Stimulated activated CD4-positive, alpha-beta T cell treated with anti-CD3 and anti-CD28 coated beads, Interleukin-15, amount 100 ng/mL, for 1 hour (primary cell): ENCODE data around the gene RPN1.

Experiments used
- DNase-seq, 2 donors: peaks; one replicate each; pipeline ENCODE4 v3.0.0-alpha.2; 2020; ENCODE audit warnings: low read depth in 1 of 2, low spot score in 1 of 2

The RPN1 gene

DNA sequence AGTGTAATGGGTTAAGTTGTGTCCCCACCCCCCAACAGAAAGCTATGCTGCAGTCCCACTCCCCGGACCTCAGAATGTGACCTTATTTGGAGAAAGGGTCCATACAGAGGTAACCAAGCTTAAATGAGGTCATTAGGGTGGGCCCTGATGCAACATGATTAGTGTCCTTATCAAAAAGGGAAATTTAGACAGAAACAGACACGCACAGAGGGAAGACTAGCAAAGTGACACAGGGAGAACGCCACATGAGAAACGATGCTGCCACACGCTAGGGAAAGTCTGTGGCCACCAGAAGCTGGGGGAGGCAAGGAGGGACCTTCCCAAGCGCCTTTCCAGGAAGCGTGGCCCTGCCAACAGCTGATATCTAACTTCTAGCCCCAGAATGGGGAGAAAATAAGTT lies 65.4 kb downstream of the RPN1 start:
- no peak for DNase-seq

DNA sequence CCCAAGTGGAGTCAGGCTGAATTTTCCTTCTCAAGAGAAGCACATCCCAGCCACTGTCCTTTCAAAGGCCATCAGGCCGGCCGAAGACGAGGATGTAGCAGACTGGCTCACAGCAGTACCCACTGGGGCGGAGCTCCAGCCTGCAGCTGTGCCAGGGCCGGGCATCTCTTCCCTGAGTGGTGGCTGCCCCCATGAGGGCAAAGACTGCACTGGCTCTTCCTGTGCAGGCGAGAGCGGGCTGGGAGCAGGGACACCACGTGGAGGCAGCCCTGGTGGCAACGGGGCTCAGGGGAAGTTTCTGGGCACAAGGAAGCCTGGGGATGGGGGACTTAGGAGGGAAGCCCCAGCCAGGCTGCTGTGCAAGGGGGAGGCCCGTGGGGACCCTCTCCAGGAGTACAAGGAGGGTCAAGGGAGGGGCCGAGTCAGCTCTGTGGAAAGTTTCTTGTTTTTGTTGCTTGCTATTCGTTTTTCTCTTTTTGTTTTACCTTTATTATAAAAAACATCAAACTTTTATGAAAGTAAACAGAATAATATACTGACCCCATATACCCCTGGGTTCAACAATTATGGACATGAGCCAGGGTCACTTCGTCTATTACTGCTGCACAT lies 66.1 kb downstream of the RPN1 start:
- no peak for DNase-seq

DNA sequence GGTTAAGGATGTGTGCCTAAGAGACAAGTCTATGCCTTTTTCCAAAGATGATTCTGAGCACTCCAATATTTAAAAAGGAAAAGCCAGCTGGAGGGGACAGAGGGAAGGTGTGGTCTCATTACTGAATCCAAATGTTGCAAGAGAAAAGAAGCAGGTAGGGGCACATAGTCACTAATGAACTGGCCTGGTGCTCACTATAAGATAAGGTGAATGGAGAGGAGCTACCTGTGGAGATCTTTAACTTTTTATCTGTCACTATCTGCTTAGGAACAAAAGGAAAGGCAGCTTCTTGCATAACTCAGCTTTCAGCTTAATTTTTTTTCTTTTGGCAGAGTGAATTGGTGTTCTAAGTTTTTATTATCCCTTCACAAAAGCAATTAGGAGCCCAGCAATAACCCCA lies 69.1 kb downstream of the RPN1 start:
- DNase-seq, result no peak

DNA sequence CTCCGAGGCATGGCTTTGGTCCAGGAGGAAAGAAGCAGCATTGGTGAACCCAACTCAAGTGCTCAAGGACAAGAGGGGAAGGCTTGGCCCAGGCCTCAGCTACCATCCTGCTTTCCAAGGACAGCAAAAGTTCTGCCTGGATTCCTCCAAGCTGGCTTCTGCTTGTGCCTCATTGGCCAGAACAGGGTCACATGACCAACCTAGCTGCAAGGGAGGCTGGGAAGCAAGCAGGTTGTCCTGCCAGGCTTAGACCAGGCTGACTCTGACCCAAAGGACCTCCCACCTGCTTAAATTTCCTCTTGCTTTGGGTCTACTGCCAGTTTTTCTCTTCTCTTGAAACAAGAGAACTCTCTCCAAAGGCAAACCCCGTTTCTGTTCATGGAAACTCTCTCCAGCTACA lies 70.7 kb downstream of the RPN1 start:
- no peak for DNase-seq

DNA sequence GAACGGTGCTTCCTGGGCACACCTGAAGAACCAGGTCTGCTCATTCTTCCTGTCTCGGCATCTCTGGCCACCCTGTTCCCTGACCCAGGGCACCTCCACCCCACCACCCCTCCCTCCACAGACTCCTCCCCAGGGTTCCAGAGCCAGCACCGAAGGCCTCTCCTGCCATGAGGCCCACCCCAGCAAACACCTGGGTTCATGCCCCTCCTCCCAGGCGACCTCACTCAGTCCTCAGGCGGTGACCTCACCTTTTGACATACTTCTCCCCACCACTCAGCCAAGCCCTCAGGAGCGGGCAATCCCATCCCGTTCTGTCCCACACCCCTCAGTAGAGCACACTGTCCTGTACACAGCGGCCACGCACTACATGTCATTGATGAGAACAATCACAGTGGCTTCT lies 72.3 kb downstream of the RPN1 start:
- DNase-seq, result no peak

DNA sequence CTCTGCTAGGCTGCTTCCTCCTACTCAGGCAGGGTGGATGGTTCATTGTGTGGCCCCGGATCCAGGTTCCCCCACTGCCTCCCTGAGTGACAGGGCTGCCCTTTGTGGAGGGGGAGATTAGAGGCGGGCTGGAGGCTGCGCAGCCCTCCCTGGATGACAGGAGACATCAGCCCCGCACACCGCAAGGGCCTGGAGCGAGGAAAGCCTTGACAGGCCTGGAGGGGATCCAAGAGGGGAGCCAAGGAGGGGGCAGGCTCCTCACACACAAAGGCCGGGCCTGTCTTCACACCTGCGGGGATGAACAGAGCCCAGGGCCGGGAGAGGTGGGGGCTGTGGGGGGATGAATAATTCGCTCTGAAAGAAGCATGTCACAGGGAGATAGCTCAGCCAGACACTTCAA lies 72.9 kb downstream of the RPN1 start:
- DNase-seq, result no peak

DNA sequence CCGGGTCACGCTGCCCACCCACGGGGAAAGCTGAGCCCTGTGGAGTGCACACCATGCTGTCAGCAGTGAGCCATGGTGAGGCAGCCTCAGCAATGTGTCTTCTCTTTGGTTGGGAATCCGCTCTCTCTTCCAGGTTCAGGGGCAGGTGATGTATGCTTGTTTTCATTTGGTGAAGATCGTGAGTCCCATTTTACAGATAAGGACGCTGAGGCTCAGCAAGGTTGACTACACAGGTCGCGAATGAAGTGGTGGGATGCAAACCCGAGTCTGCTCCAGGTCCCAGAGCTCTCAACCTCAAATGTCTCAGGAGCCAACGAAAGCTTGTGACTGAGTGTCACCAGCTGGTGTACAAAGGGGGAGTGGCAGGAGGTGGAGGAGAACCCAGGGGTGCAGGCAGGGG lies 74.3 kb downstream of the RPN1 start:
- no peak for DNase-seq

DNA sequence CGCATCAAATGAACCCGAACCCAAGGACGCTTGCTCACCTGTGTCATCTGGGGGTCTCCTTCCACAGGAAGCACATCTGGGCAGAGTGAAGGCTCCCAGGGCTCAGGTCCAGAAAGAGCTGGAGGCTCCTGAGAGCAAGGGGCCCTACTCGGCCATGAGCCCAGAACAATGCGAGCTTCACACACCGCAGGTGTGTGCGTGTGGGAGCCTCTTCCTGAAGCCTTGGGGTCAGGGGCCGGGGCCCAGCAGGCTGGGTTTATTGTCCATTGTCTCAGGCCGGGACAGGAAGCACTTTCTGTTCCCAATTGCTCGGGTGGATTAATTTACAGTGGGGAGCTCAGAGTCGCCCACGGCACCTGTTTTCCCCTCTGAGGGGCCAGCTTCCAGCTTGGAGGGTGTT lies 74.8 kb downstream of the RPN1 start:
- no peak for DNase-seq

DNA sequence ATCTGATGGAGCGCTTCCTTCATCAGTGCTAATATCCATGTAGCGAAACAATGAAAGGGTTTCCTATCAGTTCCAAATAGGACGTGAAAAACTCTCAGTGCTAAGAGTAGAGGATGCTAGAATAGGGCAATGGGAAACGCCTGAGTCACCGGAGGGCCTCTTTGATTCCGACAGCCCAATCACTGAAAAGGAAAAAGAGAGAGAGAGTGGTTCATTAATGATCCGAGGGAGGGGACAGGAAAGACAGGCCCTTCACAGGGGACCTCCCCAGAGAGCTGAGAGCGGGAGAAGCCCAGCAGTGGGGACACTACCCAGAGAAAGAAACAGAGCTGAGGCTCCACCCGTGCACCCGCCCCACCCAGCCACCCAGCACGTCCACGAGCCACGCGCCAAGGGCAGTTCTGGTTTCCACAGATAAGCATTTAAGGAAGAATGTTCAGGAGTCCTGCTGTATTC lies 76.9 kb downstream of the RPN1 start:
- DNase-seq, result no peak

DNA sequence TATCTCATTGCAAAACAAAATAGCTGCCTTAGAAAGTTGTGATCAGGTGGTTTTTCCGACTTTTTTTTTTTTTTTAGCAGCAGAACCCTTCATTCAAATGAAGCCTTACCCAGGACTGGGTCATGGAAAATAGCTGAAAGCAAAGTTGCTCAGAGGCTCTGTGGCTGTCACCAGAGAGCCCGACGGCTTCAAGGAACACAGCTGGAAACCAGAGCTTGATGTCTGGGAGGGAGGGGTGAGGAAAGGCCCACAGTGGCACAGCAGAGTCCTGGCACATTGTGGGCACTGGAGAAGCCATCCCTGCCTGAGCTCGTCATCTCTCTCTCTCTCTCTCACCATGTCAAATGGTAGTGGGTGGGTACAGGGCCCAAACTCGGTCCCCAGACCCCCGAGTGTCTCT lies 77.5 kb downstream of the RPN1 start:
- no peak for DNase-seq

DNA sequence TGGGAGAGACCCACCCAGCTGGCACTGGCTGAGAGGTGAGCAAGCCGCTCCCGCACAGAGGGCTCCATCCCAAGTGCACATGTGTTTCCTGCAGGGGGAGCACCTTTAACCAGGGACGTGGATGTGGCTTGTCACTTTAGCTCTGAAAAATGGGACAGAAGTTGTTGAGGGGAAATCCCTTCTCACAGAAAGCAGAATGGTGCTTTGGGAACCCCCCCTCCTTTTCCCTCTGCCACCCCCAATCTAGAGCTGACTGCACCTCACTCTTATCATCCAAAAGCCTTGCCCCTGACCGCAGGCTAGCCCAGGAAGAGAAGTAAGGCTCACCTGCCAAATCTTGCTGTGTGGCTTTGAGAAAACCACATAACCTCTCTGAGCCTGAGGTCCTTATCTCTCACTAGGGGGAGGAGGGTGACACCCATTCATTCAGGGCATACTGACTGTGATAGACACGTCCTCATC lies 77.9 kb downstream of the RPN1 start:
- DNase-seq, result no peak

DNA sequence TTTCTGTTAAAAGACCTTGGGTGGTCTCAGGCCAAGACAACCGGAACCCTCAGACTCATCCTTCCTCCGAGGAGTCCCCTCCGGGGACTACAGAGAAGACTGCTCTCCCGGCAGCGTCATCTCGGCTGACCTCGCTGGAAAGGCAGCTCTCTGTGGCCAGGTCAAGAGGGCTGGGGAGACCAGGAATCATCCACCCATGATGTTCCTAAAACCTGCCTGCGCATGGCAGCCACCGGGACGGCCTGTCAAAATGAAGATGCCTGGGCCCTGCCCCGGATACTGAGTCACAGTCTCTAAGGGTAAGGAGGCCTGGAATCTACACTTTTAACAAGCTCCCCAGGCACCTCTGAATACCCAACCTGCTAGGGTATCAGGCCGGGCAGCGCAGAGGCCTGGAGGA lies 78.6 kb downstream of the RPN1 start:
- no peak for DNase-seq
